Mesenchymal stem cell (in vitro differentiated cells and primary cell): ENCODE data around the gene KRT79.

Source experiments
- DNase-seq: peaks from one replicate; pipeline ENCODE4 v3.0.0-alpha.2; 2013
- H2AFZ ChIP-seq: one replicate; pipeline ENCODE4 v1.6.1; 2013; ENCODE audit warnings: low read depth, mild to moderate bottlenecking, control low read depth, inconsistent platforms, low read length, moderate library complexity
- H2AK5ac ChIP-seq: 2 replicates; pipeline ENCODE4 v1.6.1; 2013; ENCODE audit warnings: low read length, moderate library complexity, mild to moderate bottlenecking, inconsistent platforms; ENCODE audit not compliant: severe bottlenecking
- H2BK120ac ChIP-seq: one replicate; pipeline ENCODE4 v1.6.1; 2013; ENCODE audit warnings: low read depth, mild to moderate bottlenecking, inconsistent platforms, low read length, moderate library complexity
- H2BK12ac ChIP-seq, 2 experiments: one replicate each; pipeline ENCODE4 v1.6.1; 2013; ENCODE audit warnings: inconsistent platforms in 2 of 2, low read length in 2 of 2, mild to moderate bottlenecking in 2 of 2, moderate library complexity in 2 of 2, control low read depth in 1 of 2
- H2BK15ac ChIP-seq: one replicate; pipeline ENCODE4 v1.6.1; 2013; ENCODE audit warnings: mild to moderate bottlenecking, low read depth, inconsistent platforms; ENCODE audit not compliant: poor library complexity, severe bottlenecking
- H2BK5ac ChIP-seq: 2 replicates; pipeline ENCODE4 v1.6.1; 2013; ENCODE audit warnings: low read depth, mild to moderate bottlenecking, low read length, control low read depth, inconsistent platforms; ENCODE audit not compliant: poor library complexity, severe bottlenecking
- H3K14ac ChIP-seq, 2 experiments: one replicate each; pipeline ENCODE4 v1.6.1; 2013; ENCODE audit warnings: inconsistent platforms in 2 of 2, low read length in 2 of 2, control low read depth in 1 of 2, mild to moderate bottlenecking in 1 of 2, moderate library complexity in 1 of 2
- H3K18ac ChIP-seq, 2 experiments: one replicate each; pipeline ENCODE4 v1.6.1; 2013; ENCODE audit warnings: inconsistent platforms in 2 of 2, low read length in 2 of 2, control low read depth in 1 of 2, low read depth in 1 of 2, mild to moderate bottlenecking in 1 of 2
- H3K23ac ChIP-seq, 2 experiments: one replicate each; pipeline ENCODE4 v1.6.1; 2013; ENCODE audit warnings: inconsistent platforms in 2 of 2, low read length in 2 of 2, mild to moderate bottlenecking in 2 of 2, moderate library complexity in 2 of 2, control low read depth in 1 of 2
- H3K27ac ChIP-seq: 2 replicates; pipeline ENCODE4 v1.5.1; 2013; ENCODE audit warnings: mild to moderate bottlenecking, moderate library complexity, low read length, control low read depth, inconsistent platforms; ENCODE audit not compliant: poor library complexity, severe bottlenecking
- H3K27me3 ChIP-seq, 2 experiments: 2 replicates each; pipeline versions ENCODE4 v1.6.1 to v1.7.0; 2013; ENCODE audit warnings: low read length in 2 of 2, mild to moderate bottlenecking in 2 of 2, moderate library complexity in 2 of 2, control low read depth in 1 of 2, inconsistent platforms in 1 of 2; ENCODE audit not compliant: control insufficient read depth in 1 of 2, insufficient read depth in 1 of 2
- H3K36me3 ChIP-seq, 2 experiments: 2 replicates each; pipeline versions ENCODE4 v1.6.1 to v1.7.0; 2013; ENCODE audit warnings: low read length in 2 of 2, control low read depth in 1 of 2, inconsistent platforms in 1 of 2, low read depth in 1 of 2, mild to moderate bottlenecking in 1 of 2; ENCODE audit not compliant: insufficient read depth in 2 of 2, control insufficient read depth in 1 of 2
- H3K4ac ChIP-seq, 2 experiments: one replicate each; pipeline ENCODE4 v1.6.1; 2013; ENCODE audit warnings: inconsistent platforms in 2 of 2, low read length in 2 of 2, mild to moderate bottlenecking in 2 of 2, moderate library complexity in 2 of 2, control low read depth in 1 of 2, low read depth in 1 of 2
- H3K4me1 ChIP-seq: 2 replicates; pipeline ENCODE4 v1.6.1; 2013; ENCODE audit warnings: low read depth, low read length, control low read depth; ENCODE audit not compliant: control insufficient read depth, insufficient read depth
- H3K4me2 ChIP-seq: 2 replicates; pipeline ENCODE4 v1.6.1; 2013; ENCODE audit warnings: low read length, mild to moderate bottlenecking, inconsistent platforms; ENCODE audit not compliant: poor library complexity, severe bottlenecking
- H3K4me3 ChIP-seq, 2 experiments: 2 replicates each; pipeline versions ENCODE4 v1.5.1 to v1.7.0; 2013; ENCODE audit warnings: low read length in 2 of 2, mild to moderate bottlenecking in 2 of 2, control low read depth in 1 of 2, low read depth in 1 of 2; ENCODE audit not compliant: insufficient read depth in 1 of 2
- H3K79me1 ChIP-seq: replicated peaks from 2 replicates; pipeline ENCODE4 v1.6.1; 2013; ENCODE audit warnings: mild to moderate bottlenecking, control low read depth, low read length, inconsistent platforms; ENCODE audit not compliant: poor library complexity, severe bottlenecking
- H3K9ac ChIP-seq: 2 replicates; pipeline ENCODE4 v1.7.0; 2013; ENCODE audit warnings: mild to moderate bottlenecking, low read length, moderate library complexity
- H3K9me3 ChIP-seq: 2 replicates; pipeline ENCODE4 v1.7.0; 2013; ENCODE audit warnings: mild to moderate bottlenecking, low read length; ENCODE audit not compliant: control insufficient read depth
- H4K8ac ChIP-seq: one replicate; pipeline ENCODE4 v1.6.1; 2013; ENCODE audit warnings: inconsistent platforms, mild to moderate bottlenecking, low read length, moderate library complexity
- H4K91ac ChIP-seq: one replicate; pipeline ENCODE4 v1.6.1; 2013; ENCODE audit warnings: mild to moderate bottlenecking, low read length, inconsistent platforms
- WGBS: methylation state at CpG from one replicate; pipeline ENCODE4 v1.1.7; 2013; ENCODE audit warnings: mixed read lengths; 5-methylcytosine and 5-hydroxymethylcytosine counted together

KRT79 gene

DNA sequence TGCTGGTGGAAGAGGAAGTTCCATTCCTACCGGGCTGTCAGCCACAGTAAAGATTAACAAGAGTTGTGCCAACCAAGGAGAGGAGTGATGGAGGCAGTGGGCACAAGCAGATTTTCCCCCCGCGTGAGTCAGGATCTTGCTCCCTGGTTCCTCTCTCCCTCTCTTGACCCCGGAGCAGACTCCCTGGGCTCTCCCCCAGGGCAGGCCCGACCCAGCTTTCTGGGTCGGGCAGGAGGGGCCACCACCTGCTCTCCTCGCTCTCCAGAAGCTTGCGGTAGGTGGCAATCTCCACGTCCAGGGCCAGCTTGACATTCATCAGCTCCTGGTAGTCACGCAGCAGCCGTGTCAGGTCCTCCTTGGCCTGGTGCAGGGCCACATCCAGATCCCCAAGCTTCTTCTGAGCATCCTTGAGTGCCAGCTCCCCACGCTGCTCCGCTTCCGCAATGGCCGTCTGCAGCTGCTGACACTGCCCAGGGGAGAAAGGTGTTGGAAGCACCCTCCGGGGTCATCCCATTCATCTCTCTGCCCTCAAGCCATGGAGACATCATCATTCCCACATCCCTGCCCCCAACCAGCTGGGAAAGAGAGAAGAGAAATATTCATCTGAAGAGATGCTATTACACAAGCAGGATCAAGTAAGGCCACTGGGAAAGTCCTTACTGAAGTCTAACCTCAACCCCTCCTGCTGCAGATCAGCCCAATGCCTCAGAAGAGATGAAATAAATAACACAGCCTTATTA is 11.2 kb downstream of the KRT79 start:
- Histone ChIP-seq H3K27ac (no peak overlapping the region), H2AFZ (no peak overlapping the region), H3K23ac (no peak overlapping the region), H3K9me3 (no peaks in the 10 kb centered on the region), H3K36me3 (no peaks in the 10 kb centered on the region), H3K4me3 (no peak overlapping the region), H2BK15ac (no peak overlapping the region), H2BK120ac (no peak overlapping the region), H3K27me3 (peaks cover 23 to 65% of the 10 kb centered on the region in 2 experiments), H3K4ac (no peak overlapping the region), H3K18ac (no peak overlapping the region), H2BK5ac (no peak overlapping the region), H3K14ac (no peak overlapping the region), H4K8ac (no peak overlapping the region), H4K91ac (peak overlapping the region; percentile 3), H3K4me2 (no peak overlapping the region), H3K9ac (no peak overlapping the region), H3K4me1 (peaks cover 12% of the 10 kb centered on the region), H3K79me1 (no peaks in the 10 kb centered on the region), H2AK5ac (no peak overlapping the region), H2BK12ac (no peak overlapping the region)
- DNase-seq: no peak
- WGBS: 83% methylated on average over 15 of the region's 16 CpGs

DNA sequence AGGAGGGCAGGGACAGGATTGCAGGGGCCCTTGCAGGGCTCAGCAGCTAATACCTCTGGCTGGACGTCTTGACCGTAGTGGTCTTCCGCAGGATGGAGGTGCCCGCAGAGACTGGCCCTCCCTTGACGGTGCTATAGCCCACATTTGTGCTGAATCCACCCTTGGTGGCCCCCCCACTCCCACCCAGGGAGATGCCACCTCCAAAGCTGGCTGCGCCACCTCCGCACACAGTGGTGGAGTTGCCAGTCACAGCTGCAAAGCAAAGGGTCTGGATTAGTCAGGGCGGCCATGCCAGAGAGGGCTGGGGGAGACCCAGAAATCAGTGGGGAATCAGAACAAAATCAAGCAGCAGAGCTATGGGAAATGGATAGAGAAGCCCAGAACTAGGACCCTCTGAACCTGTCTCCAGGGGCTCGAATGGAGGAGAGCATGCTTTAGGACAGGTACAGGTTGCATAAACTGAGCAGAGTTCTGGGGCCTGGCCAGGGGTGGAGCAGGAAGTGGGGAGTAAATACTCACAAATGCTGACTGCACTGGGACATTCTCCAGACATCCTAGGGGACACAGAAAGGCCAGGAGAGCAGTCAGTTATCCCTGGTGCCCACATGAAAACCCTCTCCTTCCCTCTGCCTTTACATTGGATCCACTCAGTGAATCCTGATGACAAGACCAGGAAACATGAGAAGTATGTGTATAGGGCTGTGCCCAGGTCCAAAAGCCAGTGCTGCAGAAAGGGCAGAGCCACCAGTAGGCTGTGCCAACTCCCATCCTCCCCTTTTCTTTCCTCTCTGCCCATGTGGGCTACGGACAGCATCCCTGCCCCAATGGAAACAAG is 12.1 kb downstream of the KRT79 start:
- WGBS: 85% methylated on average over 10 of the region's 10 CpGs
- H2BK15ac ChIP-seq: no peak overlapping the region
- H2AK5ac ChIP-seq: no peak overlapping the region
- no peak for DNase-seq
- no peak overlapping the region for H3K4me2 ChIP-seq
- no peaks in the 10 kb centered on the region for H3K9me3 ChIP-seq
- no peak overlapping the region for H2BK120ac ChIP-seq
- no peak overlapping the region for H3K14ac ChIP-seq
- peaks cover 7% of the 10 kb centered on the region for H3K4me1 ChIP-seq
- no peak overlapping the region for H3K4me3 ChIP-seq
- no peak overlapping the region for H3K18ac ChIP-seq
- no peak overlapping the region for H3K27ac ChIP-seq
- no peak overlapping the region for H2BK12ac ChIP-seq
- H4K91ac ChIP-seq: no peak overlapping the region
- no peak overlapping the region for H3K4ac ChIP-seq
- no peak overlapping the region for H2BK5ac ChIP-seq
- no peaks in the 10 kb centered on the region for H3K79me1 ChIP-seq
- H3K23ac ChIP-seq: no peak overlapping the region
- no peak overlapping the region for H3K9ac ChIP-seq
- no peak overlapping the region for H2AFZ ChIP-seq
- peaks cover 26 to 73% of the 10 kb centered on the region in 2 experiments for H3K27me3 ChIP-seq
- no peaks in the 10 kb centered on the region for H3K36me3 ChIP-seq
- no peak overlapping the region for H4K8ac ChIP-seq

DNA sequence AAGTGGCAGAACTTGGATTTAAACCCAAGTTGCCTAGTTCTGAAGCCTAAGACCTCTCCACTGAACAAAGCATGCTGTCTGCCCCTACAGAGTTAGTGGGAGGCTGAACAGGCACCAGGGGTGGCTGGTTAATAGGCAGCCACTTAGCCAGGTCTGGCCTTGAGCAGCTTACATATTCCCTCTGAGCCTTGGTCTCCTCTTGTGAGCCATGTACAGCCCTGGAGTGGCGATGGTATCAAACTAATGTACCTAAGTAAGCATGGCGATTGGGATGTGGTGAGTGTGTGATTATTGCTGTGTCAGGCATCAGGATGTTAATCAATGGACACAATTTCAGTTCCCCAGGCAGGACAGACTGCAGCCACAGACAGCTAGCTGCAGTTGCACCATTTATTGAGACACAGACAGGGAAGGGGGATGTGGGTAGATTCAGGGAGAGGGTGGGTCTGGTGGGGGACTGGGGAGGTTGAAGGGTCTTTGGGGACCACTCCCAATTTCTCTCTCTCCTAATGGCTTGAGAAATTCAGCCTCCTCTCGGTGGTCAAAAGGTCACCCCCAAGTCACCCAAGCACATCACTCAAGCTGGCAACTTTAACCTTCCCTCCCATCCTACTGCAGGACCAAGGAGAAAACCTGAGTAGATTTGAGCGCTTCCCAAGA is 12.9 kb downstream of the KRT79 start:
- Histone ChIP-seq H4K91ac (no peak overlapping the region), H3K4ac (no peak overlapping the region), H2BK15ac (no peak overlapping the region), H3K79me1 (no peaks in the 10 kb centered on the region), H3K18ac (no peak overlapping the region), H3K14ac (peak overlapping the region in 1 of 2 experiments; percentile 35), H2AK5ac (no peak overlapping the region), H3K27me3 (peaks cover 30 to 74% of the 10 kb centered on the region in 2 experiments), H3K9me3 (no peaks in the 10 kb centered on the region), H3K4me1 (peaks cover 2% of the 10 kb centered on the region), H4K8ac (no peak overlapping the region), H2BK12ac (no peak overlapping the region), H3K27ac (no peak overlapping the region), H3K4me3 (no peak overlapping the region), H2BK120ac (no peak overlapping the region), H2AFZ (no peak overlapping the region), H3K23ac (no peak overlapping the region), H3K36me3 (no peaks in the 10 kb centered on the region), H2BK5ac (no peak overlapping the region), H3K4me2 (no peak overlapping the region), H3K9ac (no peak overlapping the region)
- WGBS: 81% methylated on average over 4 of the region's 4 CpGs
- DNase-seq: no peak

DNA sequence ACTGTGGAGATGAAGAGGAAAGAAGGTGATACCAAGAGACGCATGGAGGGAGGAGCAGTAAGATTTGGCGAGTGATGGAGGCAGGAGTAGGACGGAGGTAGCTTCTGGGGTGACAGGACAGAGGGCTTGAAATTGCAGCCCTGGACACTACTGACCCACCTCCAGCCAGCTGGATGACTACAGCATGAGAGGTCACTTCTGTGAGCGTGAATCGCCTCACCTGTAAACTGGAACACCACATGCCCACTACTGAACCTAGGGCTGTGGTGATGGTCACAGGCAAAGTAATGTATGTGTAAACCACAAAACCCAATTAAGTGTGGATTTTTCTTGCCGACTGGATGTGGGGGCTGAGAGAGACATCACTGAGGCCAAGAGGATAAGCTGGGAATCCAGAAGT is 13.6 kb downstream of the KRT79 start:
- H3K23ac ChIP-seq: no peak overlapping the region
- H4K8ac ChIP-seq: no peak overlapping the region
- H2BK12ac ChIP-seq: no peak overlapping the region
- no peak overlapping the region for H3K9ac ChIP-seq
- no peak overlapping the region for H2AK5ac ChIP-seq
- no peak overlapping the region for H2BK15ac ChIP-seq
- no peak overlapping the region for H2BK120ac ChIP-seq
- no peak overlapping the region for H2BK5ac ChIP-seq
- no peak overlapping the region for H3K27ac ChIP-seq
- H2AFZ ChIP-seq: no peak overlapping the region
- no peak overlapping the region for H3K4ac ChIP-seq
- no peak overlapping the region for H3K18ac ChIP-seq
- H3K9me3 ChIP-seq: no peaks in the 10 kb centered on the region
- no peak for DNase-seq
- no peak overlapping the region for H4K91ac ChIP-seq
- WGBS: 92% methylated on average over 5 of the region's 6 CpGs
- H3K4me2 ChIP-seq: no peak overlapping the region
- no peak overlapping the region for H3K4me3 ChIP-seq
- H3K79me1 ChIP-seq: no peaks in the 10 kb centered on the region
- H3K27me3 ChIP-seq: peaks cover 30 to 74% of the 10 kb centered on the region in 2 experiments
- H3K36me3 ChIP-seq: no peaks in the 10 kb centered on the region
- H3K4me1 ChIP-seq: peaks cover 2% of the 10 kb centered on the region
- H3K14ac ChIP-seq: no peak overlapping the region
